Sigmoid colon (tissue), 4 donors: Measurements from ENCODE around the gene PLA2G6.

ENCODE experiments used
- POLR2A ChIP-seq, 2 donors: fragments of 450-650 bp; IDR thresholded peaks; one replicate each; pipeline ENCODE4 v1.6.1; 2016; ENCODE audit warnings: antibody characterized with exemption in 2 of 2, mild to moderate bottlenecking in 2 of 2, moderate library complexity in 2 of 2
- POLR2AphosphoS5 ChIP-seq, 4 donors: sonication (generic); formaldehyde crosslinking; IDR thresholded peaks; one replicate each; pipeline ENCODE4 v1.6.1; 2017; ENCODE audit warnings: antibody characterized with exemption in 4 of 4
- TF ChIP-seq, protein P1 (sequence below), 4 experiments: fragments of 450-650 bp in 3 of 4; fragments of 200-600 bp in 1 of 4; IDR thresholded peaks; one replicate each; pipeline ENCODE4 v1.5.1; 2016 to 2019; ENCODE audit warnings: antibody characterized with exemption in 4 of 4, mild to moderate bottlenecking in 3 of 4, moderate library complexity in 2 of 4

DNA sequence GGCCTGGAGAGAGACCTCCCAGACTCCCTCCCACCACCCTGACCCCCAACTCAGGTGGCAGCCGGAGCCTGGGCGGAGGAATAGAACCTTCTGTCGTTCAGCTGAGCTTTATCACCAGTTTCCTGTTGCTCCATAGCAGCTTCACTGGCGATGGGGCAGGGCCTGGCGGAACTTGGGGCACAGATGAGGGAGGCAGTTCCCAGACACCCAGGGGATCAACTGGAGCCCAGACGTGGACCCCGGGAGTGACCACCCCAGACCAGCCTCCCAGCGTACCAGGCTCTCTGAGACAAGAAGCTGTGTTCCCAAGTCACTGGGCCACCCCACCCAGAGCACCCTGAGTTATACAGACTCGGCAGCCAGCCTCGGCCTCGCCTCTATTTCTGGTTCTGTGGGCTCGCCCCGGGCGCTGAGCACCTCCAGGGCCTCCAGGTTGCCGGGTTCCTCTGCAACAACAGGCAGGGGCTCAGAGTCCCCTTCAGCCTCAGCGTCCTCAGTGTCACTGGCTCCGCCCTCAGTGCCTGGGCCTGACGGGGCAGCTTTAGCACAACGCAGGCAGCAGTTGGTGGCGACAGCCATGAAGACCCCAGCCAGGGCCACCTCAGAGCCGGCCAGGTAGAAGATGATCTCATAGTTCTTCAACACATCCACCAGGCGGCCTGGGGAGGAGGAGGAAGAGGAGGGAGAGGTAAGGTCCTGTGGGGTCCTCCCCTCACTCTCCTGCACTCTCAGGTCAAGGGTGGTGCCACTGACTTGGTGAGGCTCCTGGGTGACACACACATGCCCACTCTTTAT, 103.4 kb downstream of the PLA2G6 start:
- TF ChIP-seq, protein P1, sequence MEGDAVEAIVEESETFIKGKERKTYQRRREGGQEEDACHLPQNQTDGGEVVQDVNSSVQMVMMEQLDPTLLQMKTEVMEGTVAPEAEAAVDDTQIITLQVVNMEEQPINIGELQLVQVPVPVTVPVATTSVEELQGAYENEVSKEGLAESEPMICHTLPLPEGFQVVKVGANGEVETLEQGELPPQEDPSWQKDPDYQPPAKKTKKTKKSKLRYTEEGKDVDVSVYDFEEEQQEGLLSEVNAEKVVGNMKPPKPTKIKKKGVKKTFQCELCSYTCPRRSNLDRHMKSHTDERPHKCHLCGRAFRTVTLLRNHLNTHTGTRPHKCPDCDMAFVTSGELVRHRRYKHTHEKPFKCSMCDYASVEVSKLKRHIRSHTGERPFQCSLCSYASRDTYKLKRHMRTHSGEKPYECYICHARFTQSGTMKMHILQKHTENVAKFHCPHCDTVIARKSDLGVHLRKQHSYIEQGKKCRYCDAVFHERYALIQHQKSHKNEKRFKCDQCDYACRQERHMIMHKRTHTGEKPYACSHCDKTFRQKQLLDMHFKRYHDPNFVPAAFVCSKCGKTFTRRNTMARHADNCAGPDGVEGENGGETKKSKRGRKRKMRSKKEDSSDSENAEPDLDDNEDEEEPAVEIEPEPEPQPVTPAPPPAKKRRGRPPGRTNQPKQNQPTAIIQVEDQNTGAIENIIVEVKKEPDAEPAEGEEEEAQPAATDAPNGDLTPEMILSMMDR (IDR thresholded peaks at IDR 0.05): no peak
- TF ChIP-seq POLR2AphosphoS5 (IDR thresholded peaks at IDR 0.05) (no peak), POLR2A (IDR thresholded peaks at IDR 0.05) (no peak)
